ENCODE data around the gene KIDINS220.

GRCh38 chr2:8872821-8873432 lies 35.5 kb upstream of the KIDINS220 start:
- peak; percentile 40 to 60 (median 50) for TF ChIP-seq CTCF (IDR thresholded peaks at IDR 0.05)
- TF ChIP-seq POLR2A (IDR thresholded peaks at IDR 0.05; ENCODE audit: low read depth), result no peak
- no peak for TF ChIP-seq POLR2AphosphoS5 (IDR thresholded peaks at IDR 0.05)
- no peak for TF ChIP-seq EP300 (IDR thresholded peaks at IDR 0.05)
